Gastroesophageal sphincter (tissue), 4 donors: ENCODE data around the gene LCNL1. TPM values are rescaled to one million over a fixed set of nuclear protein-coding genes. Genes with fewer than 3 reads are reported as not detected.
A peak's percentile ranks its signal among the peaks of the same experiment; 100 is the strongest.

Source experiments
- ATAC-seq: fragments of 150-250 bp; one replicate; pipeline ENCODE4 v1.9.1; 2016; ENCODE audit warnings: mild to moderate bottlenecking, moderate library complexity
- H3K27ac ChIP-seq, 4 donors: fragments of 200-600 bp; sonication (generic) in 3 of 4; 1 replicate in 3 of 4; 2 replicates in 1 of 4; pipeline ENCODE4 v1.5.1; 2016 to 2019
- H3K27me3 ChIP-seq: fragments of 200-600 bp; sonication (generic); one replicate; pipeline ENCODE4 v1.5.1; 2019
- H3K36me3 ChIP-seq, 2 donors: fragments of 200-600 bp; sonication (generic); one replicate each; pipeline ENCODE4 v1.5.1; 2019; ENCODE audit warnings: control low read depth in 1 of 2
- H3K4me1 ChIP-seq, 3 donors: fragments of 200-600 bp; sonication (generic); 1 replicate in 2 of 3; 2 replicates in 1 of 3; pipeline ENCODE4 v1.5.1; 2016 to 2019; ENCODE audit warnings: control low read depth in 2 of 3
- H3K4me3 ChIP-seq, 2 donors: fragments of 200-600 bp; sonication (generic); one replicate each; pipeline ENCODE4 v1.5.1; 2019; ENCODE audit warnings: mild to moderate bottlenecking in 1 of 2, moderate library complexity in 1 of 2
- H3K9me3 ChIP-seq, 3 donors: fragments of 200-600 bp; sonication (generic); one replicate each; pipeline ENCODE4 v1.5.1; 2017 to 2019; ENCODE audit warnings: control low read depth in 2 of 3
- CTCF ChIP-seq, 4 experiments: fragments of 200-600 bp in 2 of 4; fragments of 450-650 bp in 2 of 4; sonication (generic) in 1 of 4; IDR thresholded peaks; one replicate each; pipeline ENCODE4 v1.5.1; 2017 to 2019; ENCODE audit warnings: antibody characterized with exemption in 4 of 4, mild to moderate bottlenecking in 2 of 4, moderate library complexity in 2 of 4
- EP300 ChIP-seq: sonication (generic); formaldehyde crosslinking; IDR thresholded peaks from one replicate; pipeline ENCODE4 v1.6.1; 2017; ENCODE audit warnings: antibody characterized with exemption, mild to moderate bottlenecking
- POLR2A ChIP-seq, 2 donors: fragments of 450-650 bp; IDR thresholded peaks; one replicate each; pipeline ENCODE4 v1.6.1; 2017; ENCODE audit warnings: antibody characterized with exemption in 2 of 2, mild to moderate bottlenecking in 2 of 2, moderate library complexity in 1 of 2
- POLR2AphosphoS5 ChIP-seq: sonication (generic); formaldehyde crosslinking; IDR thresholded peaks from one replicate; pipeline ENCODE4 v1.6.1; 2017; ENCODE audit warnings: antibody characterized with exemption
- WGBS, 2 donors: methylation state at CpG; one replicate each; pipeline ENCODE4 v1.1.5; 2018; ENCODE audit warnings: low coverage in 1 of 2; 5-methylcytosine and 5-hydroxymethylcytosine counted together
- total RNA-seq, 4 donors: library from RNA; depleted of rRNA; stranded (reverse); fragments of >200 nt; gene quantifications; one replicate each; pipeline ENCODE4 v1.1.0, GENCODE V29; 2016

Gene LCNL1
- total RNA-seq, 4 donors from 2014 or later, result 0.40 TPM; not detected in 2

- peak overlapping the region in 1 of 2 donors; percentile 3 for H3K4me3 ChIP-seq
- no peaks in the 10 kb centered on the region for H3K36me3 ChIP-seq
- peaks cover 0 to 14% (median 0%) of the 10 kb centered on the region in 3 donors for H3K4me1 ChIP-seq
- ATAC-seq, result no peak
- no peaks in the 10 kb centered on the region for H3K9me3 ChIP-seq
- no CpG with 5 or more reads among the region's 33 CpGs for WGBS, 2 donors
- peaks cover 64% of the 10 kb centered on the region for H3K27me3 ChIP-seq
- no peak overlapping the region for H3K27ac ChIP-seq
- TF ChIP-seq EP300, result no peak
- no peak for TF ChIP-seq POLR2A (IDR thresholded peaks at IDR 0.05)
- no peak for TF ChIP-seq POLR2AphosphoS5
- no peak for TF ChIP-seq CTCF (IDR thresholded peaks at IDR 0.05)
Observed at GRCh38 chr9:136985853-136986252, 3.1 kb downstream of the LCNL1 start.

GRCh38 chr9:136988872-136989271, 6.1 kb downstream of the LCNL1 start:
- Histone ChIP-seq H3K27me3 (peaks cover 43% of the 10 kb centered on the region), H3K4me1 (peaks cover 0 to 37% (median 10%) of the 10 kb centered on the region in 3 donors), H3K4me3 (no peak overlapping the region), H3K9me3 (no peaks in the 10 kb centered on the region), H3K36me3 (peaks cover 0 to 7% of the 10 kb centered on the region in 2 donors), H3K27ac (no peak overlapping the region)
- TF ChIP-seq POLR2A (IDR thresholded peaks at IDR 0.05) (no peak), CTCF (IDR thresholded peaks at IDR 0.05) (no peak), POLR2AphosphoS5 (no peak), EP300 (no peak)
- 91 to 100% methylated on average over 3 to 4 of the region's 4 CpGs for WGBS, 2 donors
- no peak for ATAC-seq

- peaks cover 0 to 18% of the 10 kb centered on the region in 2 donors for H3K36me3 ChIP-seq
- no peak overlapping the region for H3K27ac ChIP-seq
- no peak overlapping the region for H3K4me3 ChIP-seq
- H3K9me3 ChIP-seq, result no peaks in the 10 kb centered on the region
- peaks cover 0 to 44% (median 17%) of the 10 kb centered on the region in 3 donors for H3K4me1 ChIP-seq
- no peak for TF ChIP-seq POLR2A (IDR thresholded peaks at IDR 0.05)
- no peak for TF ChIP-seq POLR2AphosphoS5
- no peak for TF ChIP-seq EP300
- no peak for TF ChIP-seq CTCF (IDR thresholded peaks at IDR 0.05)
- ATAC-seq, result no peak
- peaks cover 43% of the 10 kb centered on the region for H3K27me3 ChIP-seq
- WGBS, 2 donors, result 68 to 73% methylated on average over 6 of the region's 10 CpGs
Observed at GRCh38 chr9:136990242-136990911, 7.6 kb downstream of the LCNL1 start.

- H3K27ac ChIP-seq, result peak within 1 kb of the TSS; percentile 43 to 96 (median 92)
- peaks cover 0 to 18% of the 10 kb centered on the region in 2 donors for H3K36me3 ChIP-seq
- no peaks in the 10 kb centered on the region for H3K9me3 ChIP-seq
- peak within 1 kb of the TSS; percentile 67 to 80 for H3K4me3 ChIP-seq
- peak; percentile 95 for ATAC-seq
- 0% methylated on average over 4 of the region's 92 CpGs; no CpG with 5 or more reads in 1 of the 2 donors for WGBS, 2 donors
- peak in 1 of 2 donors; percentile 19 for TF ChIP-seq POLR2A (IDR thresholded peaks at IDR 0.05)
- TF ChIP-seq EP300, result no peak
- TF ChIP-seq CTCF (IDR thresholded peaks at IDR 0.05), result peak in 2 of 4 experiments; percentile 4 to 12
- no peak for TF ChIP-seq POLR2AphosphoS5
- H3K4me1 ChIP-seq, result peaks cover 0 to 53% (median 31%) of the 10 kb centered on the region in 3 donors
- peaks cover 43% of the 10 kb centered on the region for H3K27me3 ChIP-seq
Observed at GRCh38 chr9:136991993-136992818, 9.4 kb downstream of the LCNL1 start, which contains the start of gene PAXX. Gene PAXX (plus strand): TSS chr9:136992422. CDS start chr9:136992444, 22 bp downstream.
